GM13977 (cell line): ENCODE data around the gene MSLN.

Source experiments
- DNase-seq: peaks from one replicate; pipeline ENCODE4 v3.0.0; 2012; ENCODE audit warnings: low spot score
- CTCF ChIP-seq: IDR thresholded peaks from 2 replicates; pipeline ENCODE4 v1.5.1; 2012; ENCODE audit warnings: mild to moderate bottlenecking, control low read depth; ENCODE audit not compliant: insufficient read depth; ENCODE audit errors: extremely low read depth, missing control alignments
- in situ Hi-C: fragments of 300-500 bp; cut with MboI; formaldehyde crosslinking; loops from one replicate; pipeline ENCODE4 v1.12.0; 2022; ENCODE audit warnings: low sequenced_read_pairs, low pct_unique_long_range_greater_than_20kb, mixed read lengths, inconsistent platforms; ENCODE audit not compliant: unreplicated experiment

The MSLN gene

GRCh38 chr16:762595-763268 lies 2.2 kb downstream of the MSLN start:
- DNase-seq = no peak
- in situ Hi-C loops = no loop called here
- no peak for TF ChIP-seq CTCF

DNA sequence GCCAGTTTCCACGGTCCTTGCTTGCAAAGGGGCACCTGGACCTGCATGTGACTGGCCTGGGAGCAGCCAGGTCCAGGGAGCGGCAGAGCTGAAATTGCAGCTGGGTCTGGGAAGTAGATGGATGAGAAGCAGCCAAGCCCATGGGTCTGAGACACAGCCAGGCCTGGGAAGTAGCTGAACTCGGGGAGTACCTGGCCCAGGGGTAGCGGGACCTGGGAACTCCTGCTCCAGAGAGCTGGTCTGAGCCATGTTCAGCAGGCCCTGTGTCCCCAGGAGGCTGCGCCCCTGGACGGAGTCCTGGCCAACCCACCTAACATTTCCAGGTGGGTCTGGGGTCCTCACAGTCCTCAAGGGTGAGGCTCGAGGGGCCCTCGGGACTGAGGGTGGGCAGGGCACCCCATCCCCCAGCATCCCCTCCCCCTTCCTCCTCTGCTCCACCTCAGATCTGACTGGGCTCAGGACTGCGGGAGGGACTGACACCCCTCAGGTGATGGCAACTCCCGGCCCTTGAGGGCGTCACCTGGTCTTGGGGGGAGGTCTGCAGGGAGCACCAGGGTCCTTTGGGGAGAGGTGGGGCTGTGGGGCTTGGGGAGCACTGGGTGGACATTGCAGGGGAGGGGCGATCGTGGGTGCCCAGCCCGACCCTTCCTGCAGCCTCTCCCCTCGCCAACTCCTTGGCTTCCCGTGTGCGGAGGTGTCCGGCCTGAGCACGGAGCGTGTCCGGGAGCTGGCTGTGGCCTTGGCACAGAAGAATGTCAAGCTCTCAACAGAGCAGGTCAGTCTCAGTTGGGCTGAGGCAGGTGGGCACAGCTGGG lies 3.0 kb downstream of the MSLN start:
- no peak for DNase-seq
- TF ChIP-seq CTCF = no peak
- in situ Hi-C loops = no loop called here

- no peak for DNase-seq
- in situ Hi-C loops = no loop called here
- no peak for TF ChIP-seq CTCF
Observed at GRCh38 chr16:764184-764750, 3.7 kb downstream of the MSLN start.

DNA sequence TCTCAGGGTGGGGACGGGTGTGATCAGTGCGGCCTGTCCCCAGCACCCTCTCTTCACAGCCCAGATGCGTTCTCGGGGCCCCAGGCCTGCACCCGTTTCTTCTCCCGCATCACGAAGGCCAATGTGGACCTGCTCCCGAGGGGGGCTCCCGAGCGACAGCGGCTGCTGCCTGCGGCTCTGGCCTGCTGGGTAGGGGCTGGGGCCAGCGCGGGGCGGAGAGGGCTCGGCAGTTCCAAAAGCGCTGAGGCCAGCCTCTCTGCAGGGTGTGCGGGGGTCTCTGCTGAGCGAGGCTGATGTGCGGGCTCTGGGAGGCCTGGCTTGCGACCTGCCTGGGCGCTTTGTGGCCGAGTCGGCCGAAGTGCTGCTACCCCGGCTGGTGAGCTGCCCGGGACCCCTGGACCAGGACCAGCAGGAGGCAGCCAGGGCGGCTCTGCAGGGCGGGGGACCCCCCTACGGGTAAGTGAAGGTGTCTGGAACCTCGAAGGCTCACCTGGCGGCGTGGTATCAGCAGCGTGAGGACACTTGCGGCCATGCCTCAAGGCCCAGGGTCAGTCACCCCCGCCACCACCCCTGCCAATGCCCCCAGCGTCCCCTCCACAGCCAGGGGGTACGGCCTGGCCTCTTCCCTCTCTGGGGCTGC lies 4.4 kb downstream of the MSLN start:
- no peak for DNase-seq
- TF ChIP-seq CTCF = no peak
- in situ Hi-C loops = no loop called here

- DNase-seq = no peak
- TF ChIP-seq CTCF = no peak
- in situ Hi-C loops = no loop called here
Observed at GRCh38 chr16:765488-765865, 4.9 kb downstream of the MSLN start.

GRCh38 chr16:766008-766819 lies 5.7 kb downstream of the MSLN start:
- DNase-seq = no peak
- TF ChIP-seq CTCF = no peak
- in situ Hi-C loops = no loop called here
